Adrenal gland (tissue), 5 donors: ENCODE measurements around the gene ARHGAP21.

ENCODE experiments used
- POLR2A ChIP-seq, 2 donors: fragments of 450-650 bp; IDR thresholded peaks; one replicate each; pipeline ENCODE4 v1.6.1; 2017; ENCODE audit warnings: antibody characterized with exemption in 2 of 2, mild to moderate bottlenecking in 2 of 2, moderate library complexity in 1 of 2
- TF ChIP-seq, protein P1 (sequence below), 6 experiments: fragments of 450-650 bp in 4 of 6; fragments of 200-600 bp in 2 of 6; sonication (generic) in 1 of 6; IDR thresholded peaks; 1 replicate in 5 of 6; 2 replicates in 1 of 6; pipeline versions ENCODE4 v1.5.1 to v1.8.0; 2016 to 2021; ENCODE audit warnings: antibody characterized with exemption in 6 of 6, mild to moderate bottlenecking in 2 of 6, moderate library complexity in 1 of 6
- donor health status: DM: no; HTN: no; CAD: no.

DNA sequence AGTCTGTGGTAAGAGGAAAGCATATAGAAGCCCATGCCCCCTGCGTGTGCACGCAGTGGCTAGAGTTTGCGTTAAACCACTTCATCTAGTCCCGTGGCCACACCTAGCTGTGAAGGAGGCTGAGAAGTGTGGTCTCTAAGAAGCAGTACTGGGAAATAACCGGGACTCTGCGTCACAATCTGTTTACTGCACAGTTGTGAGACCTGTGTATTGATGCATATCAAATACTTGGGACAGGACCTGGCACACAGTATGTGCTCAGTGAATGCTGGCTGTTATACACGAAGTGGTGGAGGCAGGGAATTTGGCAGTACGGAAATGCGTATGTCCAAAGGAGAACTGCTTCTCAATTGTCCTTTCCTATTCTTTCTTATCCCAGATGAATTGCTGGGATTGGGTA lies 149.5 kb downstream of the ARHGAP21 start:
- TF ChIP-seq POLR2A (IDR thresholded peaks at IDR 0.05): no peak
- TF ChIP-seq, protein P1, sequence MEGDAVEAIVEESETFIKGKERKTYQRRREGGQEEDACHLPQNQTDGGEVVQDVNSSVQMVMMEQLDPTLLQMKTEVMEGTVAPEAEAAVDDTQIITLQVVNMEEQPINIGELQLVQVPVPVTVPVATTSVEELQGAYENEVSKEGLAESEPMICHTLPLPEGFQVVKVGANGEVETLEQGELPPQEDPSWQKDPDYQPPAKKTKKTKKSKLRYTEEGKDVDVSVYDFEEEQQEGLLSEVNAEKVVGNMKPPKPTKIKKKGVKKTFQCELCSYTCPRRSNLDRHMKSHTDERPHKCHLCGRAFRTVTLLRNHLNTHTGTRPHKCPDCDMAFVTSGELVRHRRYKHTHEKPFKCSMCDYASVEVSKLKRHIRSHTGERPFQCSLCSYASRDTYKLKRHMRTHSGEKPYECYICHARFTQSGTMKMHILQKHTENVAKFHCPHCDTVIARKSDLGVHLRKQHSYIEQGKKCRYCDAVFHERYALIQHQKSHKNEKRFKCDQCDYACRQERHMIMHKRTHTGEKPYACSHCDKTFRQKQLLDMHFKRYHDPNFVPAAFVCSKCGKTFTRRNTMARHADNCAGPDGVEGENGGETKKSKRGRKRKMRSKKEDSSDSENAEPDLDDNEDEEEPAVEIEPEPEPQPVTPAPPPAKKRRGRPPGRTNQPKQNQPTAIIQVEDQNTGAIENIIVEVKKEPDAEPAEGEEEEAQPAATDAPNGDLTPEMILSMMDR (IDR thresholded peaks at IDR 0.05): no peak
